GM12873 (cell line): ENCODE results near the gene DSCAM.

Source experiments
- CTCF ChIP-seq: IDR thresholded peaks from 2 replicates; pipeline ENCODE4 v1.5.1; 2012; ENCODE audit warnings: low read depth, mild to moderate bottlenecking, moderate library complexity, low read length, control low read depth; ENCODE audit not compliant: insufficient read depth; ENCODE audit errors: missing control alignments

DSCAM gene

DNA sequence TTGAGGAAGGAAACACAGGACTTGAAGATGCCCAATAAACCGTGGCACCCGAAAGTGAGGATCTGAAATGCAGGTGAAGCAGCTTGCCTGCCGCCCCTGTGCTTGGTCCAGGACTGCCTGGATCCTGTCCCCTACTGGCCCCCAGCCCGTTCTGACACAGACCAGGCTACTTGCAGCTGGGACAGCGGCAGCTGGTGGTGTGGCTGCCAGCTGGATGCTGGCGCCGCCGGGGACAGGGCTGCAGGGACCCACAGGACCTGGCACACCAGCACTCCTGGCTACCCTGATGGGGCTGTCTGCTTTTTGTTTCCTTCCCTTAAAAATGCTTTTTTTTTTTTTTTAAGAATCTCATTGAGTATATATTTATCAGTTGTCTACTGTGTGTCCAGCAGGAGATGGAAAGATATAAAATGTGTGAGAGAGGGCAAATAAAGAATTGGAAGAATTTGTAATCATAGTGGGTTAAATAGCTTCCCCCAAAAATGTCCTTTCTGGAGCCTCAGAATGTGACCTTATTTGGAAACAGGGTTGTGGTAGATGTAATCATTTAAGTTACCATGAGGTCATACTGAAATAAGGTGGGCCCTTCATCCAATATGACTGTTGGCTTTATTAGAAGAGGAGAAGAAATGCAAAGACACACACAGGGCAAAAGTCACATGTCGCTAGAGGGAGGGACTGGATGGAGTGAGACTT, 165.6 kb downstream of the DSCAM start:
- no peak for TF ChIP-seq CTCF

DNA sequence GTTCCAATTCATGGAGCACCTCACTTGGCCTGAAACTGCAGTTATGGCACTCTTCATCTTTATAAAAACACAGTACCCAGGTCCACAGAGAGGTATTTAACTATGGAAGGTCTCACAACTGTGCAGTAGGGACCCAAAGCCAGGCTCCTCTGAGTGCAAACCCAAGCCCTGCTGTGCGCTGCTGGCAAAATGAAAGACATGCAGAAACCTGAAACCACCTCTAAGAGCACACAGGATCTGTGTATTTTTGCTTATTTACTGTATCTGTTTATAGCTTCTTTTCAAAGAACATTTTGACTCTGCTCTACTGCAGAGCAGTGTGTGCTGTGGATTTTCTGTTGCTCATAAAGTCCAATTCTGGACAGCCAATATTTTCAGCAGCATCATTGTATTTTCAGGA, 166.6 kb downstream of the DSCAM start:
- TF ChIP-seq CTCF, result no peak

DNA sequence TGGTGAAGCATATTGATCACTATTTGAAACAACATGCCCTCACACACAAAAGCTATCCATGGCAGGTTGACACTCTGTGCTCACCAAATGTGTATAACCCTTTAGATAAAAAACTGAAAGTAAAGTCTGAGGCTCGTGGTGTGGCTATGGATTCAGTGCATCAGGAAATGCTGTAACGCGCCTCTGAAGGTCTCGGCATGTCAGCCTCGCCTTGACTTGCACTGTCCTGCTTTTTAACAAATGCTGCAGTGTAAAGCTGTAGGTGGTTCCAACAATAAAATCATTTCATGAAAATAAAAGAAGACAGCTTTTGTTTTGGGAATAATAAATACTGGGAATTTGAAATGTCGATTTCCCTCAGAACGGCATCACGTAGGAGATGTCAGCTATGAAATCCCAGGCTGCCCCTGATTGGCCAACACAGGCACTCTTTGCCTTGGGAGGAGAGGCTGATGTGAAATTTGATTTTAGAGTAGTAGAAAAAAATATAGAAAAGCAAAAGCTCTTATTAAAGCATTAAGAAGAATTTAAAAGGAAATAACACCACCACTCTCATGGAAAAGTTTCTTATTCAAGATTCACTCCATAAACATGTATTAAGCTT, 168.2 kb downstream of the DSCAM start:
- TF ChIP-seq CTCF, result no peak

DNA sequence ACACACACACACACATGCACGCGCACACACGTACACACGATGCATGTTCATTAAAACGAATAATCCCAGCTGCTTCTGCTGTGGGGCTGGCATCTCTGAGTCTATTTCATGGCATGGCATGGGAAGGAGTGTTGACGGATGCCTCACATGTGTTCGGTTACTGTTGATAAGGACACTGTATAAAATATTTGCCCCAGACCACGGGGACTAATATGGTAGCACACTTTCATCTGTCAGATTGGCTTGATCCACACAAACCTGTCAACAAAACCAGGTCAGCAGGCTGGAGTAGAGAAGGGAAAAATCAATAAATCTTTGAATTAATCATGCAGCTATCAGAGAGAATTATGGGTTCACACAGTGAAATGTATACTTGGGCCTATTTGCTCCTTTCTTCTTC, 171.9 kb downstream of the DSCAM start:
- TF ChIP-seq CTCF, result no peak

DNA sequence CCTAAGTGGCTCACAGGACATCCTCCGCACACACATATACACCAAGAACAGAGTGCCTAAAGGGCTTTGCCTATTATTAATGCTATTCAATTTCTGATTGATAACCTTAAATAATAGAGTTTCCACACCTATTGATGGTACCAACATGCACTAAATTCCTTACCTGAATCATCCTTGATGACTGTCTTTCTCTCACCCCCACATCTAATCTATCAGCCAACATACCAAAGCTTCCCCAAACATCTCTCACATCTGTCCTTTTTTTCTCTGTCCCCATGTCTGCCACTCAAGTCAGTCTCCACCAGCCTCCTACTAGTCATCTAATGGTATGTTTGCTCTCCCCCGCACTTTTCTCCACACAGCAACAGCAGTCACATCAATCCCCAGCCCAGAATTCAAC, 174.4 kb downstream of the DSCAM start:
- TF ChIP-seq CTCF, result no peak

- no peak for TF ChIP-seq CTCF
Observed at GRCh38 chr21:40671716-40672115, 175.2 kb downstream of the DSCAM start.

GRCh38 chr21:40668555-40669275, 178.2 kb downstream of the DSCAM start:
- TF ChIP-seq CTCF, result no peak
